NB4 (cell line): Measurements from ENCODE around the gene SAMM50.

Experiments used
- MYC ChIP-seq: IDR thresholded peaks from 2 replicates; pipeline ENCODE4 v1.6.1; 2011; ENCODE audit warnings: low read depth, low read length
- POLR2A ChIP-seq: IDR thresholded peaks from 2 replicates; pipeline ENCODE4 v1.6.1; 2011; ENCODE audit warnings: mild to moderate bottlenecking; ENCODE audit not compliant: insufficient read length; ENCODE audit errors: extremely low read depth
- TF ChIP-seq, protein P1 (sequence below): IDR thresholded peaks from one replicate; pipeline ENCODE4 v1.5.1; 2012; ENCODE audit warnings: low read depth, low read length

DNA sequence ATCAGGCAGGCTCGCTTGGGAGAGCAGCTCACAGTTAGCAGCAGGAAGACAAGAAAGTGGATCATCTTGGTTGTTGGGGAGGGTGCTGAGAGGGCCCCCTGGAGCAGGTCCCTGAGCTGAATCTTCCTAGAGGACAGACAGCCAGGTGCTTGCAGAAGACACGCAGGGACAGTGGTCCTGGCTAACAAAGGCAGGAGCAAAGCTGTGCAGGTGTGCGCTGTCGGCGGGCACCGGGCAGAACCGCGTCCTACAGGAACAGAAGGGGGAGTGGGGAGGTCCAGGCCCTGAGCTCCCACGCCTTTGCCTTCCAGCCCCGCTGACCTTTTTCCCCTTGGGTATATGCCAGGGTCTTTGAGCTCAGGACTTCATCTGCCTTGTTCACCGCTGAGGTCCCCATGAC lies 38.8 kb downstream of the SAMM50 start:
- TF ChIP-seq, protein P1, sequence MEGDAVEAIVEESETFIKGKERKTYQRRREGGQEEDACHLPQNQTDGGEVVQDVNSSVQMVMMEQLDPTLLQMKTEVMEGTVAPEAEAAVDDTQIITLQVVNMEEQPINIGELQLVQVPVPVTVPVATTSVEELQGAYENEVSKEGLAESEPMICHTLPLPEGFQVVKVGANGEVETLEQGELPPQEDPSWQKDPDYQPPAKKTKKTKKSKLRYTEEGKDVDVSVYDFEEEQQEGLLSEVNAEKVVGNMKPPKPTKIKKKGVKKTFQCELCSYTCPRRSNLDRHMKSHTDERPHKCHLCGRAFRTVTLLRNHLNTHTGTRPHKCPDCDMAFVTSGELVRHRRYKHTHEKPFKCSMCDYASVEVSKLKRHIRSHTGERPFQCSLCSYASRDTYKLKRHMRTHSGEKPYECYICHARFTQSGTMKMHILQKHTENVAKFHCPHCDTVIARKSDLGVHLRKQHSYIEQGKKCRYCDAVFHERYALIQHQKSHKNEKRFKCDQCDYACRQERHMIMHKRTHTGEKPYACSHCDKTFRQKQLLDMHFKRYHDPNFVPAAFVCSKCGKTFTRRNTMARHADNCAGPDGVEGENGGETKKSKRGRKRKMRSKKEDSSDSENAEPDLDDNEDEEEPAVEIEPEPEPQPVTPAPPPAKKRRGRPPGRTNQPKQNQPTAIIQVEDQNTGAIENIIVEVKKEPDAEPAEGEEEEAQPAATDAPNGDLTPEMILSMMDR, result no peak
- TF ChIP-seq MYC (no peak), POLR2A (no peak)
